ENCODE data around the gene PLEKHB2. TPM values are rescaled to one million over a fixed set of nuclear protein-coding genes. Genes with fewer than 3 reads are reported as not detected.
"Not testable (repeated sequence)": the region's sequence is repeated elsewhere in the genome, so short reads cannot be mapped to it uniquely, and the experiment has no call there.

Gene PLEKHB2
- total RNA-seq, 1 donor from 2014 or later = 204 TPM

- no peak for TF ChIP-seq CTCF (IDR thresholded peaks at IDR 0.05; ENCODE audit: insufficient read depth, low read length, severe bottlenecking)
- Histone ChIP-seq H3K36me3 (ENCODE audit: control insufficient read depth, insufficient read depth, low read length) (no peaks in the 10 kb centered on the region), H3K4me3 (ENCODE audit: low read depth, low read length) (peak overlapping the region; percentile 98), H3K27me3 (ENCODE audit: control insufficient read depth, insufficient read depth, low read length) (no peaks in the 10 kb centered on the region)
- DNase-seq (ENCODE audit: low read depth) (peak; percentile 66), FAIRE-seq (no peak)
These were observed 1.0 kb downstream of the PLEKHB2 start for GRCh38 chr2:131105950-131106801.

- H3K27me3 ChIP-seq (ENCODE audit: control insufficient read depth, insufficient read depth, low read length) = no peaks in the 10 kb centered on the region
- TF ChIP-seq CTCF (IDR thresholded peaks at IDR 0.05; ENCODE audit: insufficient read depth, low read length, severe bottlenecking) = no peak
- DNase-seq (ENCODE audit: low read depth) (no peak), FAIRE-seq (no peak)
- H3K4me3 ChIP-seq (ENCODE audit: low read depth, low read length) = no peak overlapping the region
- peaks cover 2% of the 10 kb centered on the region for H3K36me3 ChIP-seq (ENCODE audit: control insufficient read depth, insufficient read depth, low read length)
These were observed 7.4 kb downstream of the PLEKHB2 start for GRCh38 chr2:131112529-131112928.

GRCh38 chr2:131113566-131114227 lies 8.6 kb downstream of the PLEKHB2 start:
- Histone ChIP-seq H3K36me3 (ENCODE audit: control insufficient read depth, insufficient read depth, low read length) (peaks cover 2% of the 10 kb centered on the region), H3K27me3 (ENCODE audit: control insufficient read depth, insufficient read depth, low read length) (no peaks in the 10 kb centered on the region), H3K4me3 (ENCODE audit: low read depth, low read length) (no peak overlapping the region)
- TF ChIP-seq CTCF (IDR thresholded peaks at IDR 0.05; ENCODE audit: insufficient read depth, low read length, severe bottlenecking) = no peak
- FAIRE-seq (no peak), DNase-seq (ENCODE audit: low read depth) (no peak)

GRCh38 chr2:131114950-131115349 lies 9.8 kb downstream of the PLEKHB2 start:
- FAIRE-seq; H3K4me3 ChIP-seq (ENCODE audit: low read depth, low read length); DNase-seq (ENCODE audit: low read depth); H3K36me3 ChIP-seq (ENCODE audit: control insufficient read depth, insufficient read depth, low read length); H3K27me3 ChIP-seq (ENCODE audit: control insufficient read depth, insufficient read depth, low read length): not testable (repeated sequence)

GRCh38 chr2:131115752-131116151 lies 10.6 kb downstream of the PLEKHB2 start:
- TF ChIP-seq CTCF (IDR thresholded peaks at IDR 0.05; ENCODE audit: insufficient read depth, low read length, severe bottlenecking) = no peak
- Histone ChIP-seq H3K27me3 (ENCODE audit: control insufficient read depth, insufficient read depth, low read length) (no peaks in the 10 kb centered on the region), H3K4me3 (ENCODE audit: low read depth, low read length) (no peak overlapping the region), H3K36me3 (ENCODE audit: control insufficient read depth, insufficient read depth, low read length) (peaks cover 2% of the 10 kb centered on the region)
- DNase-seq (ENCODE audit: low read depth) (no peak), FAIRE-seq (no peak)

- H3K36me3 ChIP-seq (ENCODE audit: control insufficient read depth, insufficient read depth, low read length) = peaks cover 9% of the 10 kb centered on the region
- no peak for FAIRE-seq
- no peaks in the 10 kb centered on the region for H3K27me3 ChIP-seq (ENCODE audit: control insufficient read depth, insufficient read depth, low read length)
- DNase-seq (ENCODE audit: low read depth) = no peak
- no peak overlapping the region for H3K4me3 ChIP-seq (ENCODE audit: low read depth, low read length)
- no peak for TF ChIP-seq CTCF (IDR thresholded peaks at IDR 0.05; ENCODE audit: insufficient read depth, low read length, severe bottlenecking)
These were observed 15.7 kb downstream of the PLEKHB2 start for GRCh38 chr2:131120815-131121317.

All from bronchial epithelial cell (primary cell).